AG04450 (cell line): ENCODE data around the gene FUT4. TPM values are rescaled to one million over a fixed set of nuclear protein-coding genes. Genes with fewer than 3 reads are reported as not detected.

Experiments used
- CTCF ChIA-PET: fragments of 300-600, 350-600 bp; formaldehyde crosslinking; extraction: SDS; loops from one replicate; lab custom pipeline; 2022; ENCODE audit warnings: antibody characterized with exemption, inconsistent platforms; lab: Charles Lee
- POLR2A ChIA-PET: fragments of 350-600 bp; formaldehyde crosslinking; extraction: SDS; loops from one replicate; lab custom pipeline; 2021; ENCODE audit warnings: antibody characterized with exemption, inconsistent platforms; lab: Yijun Ruan, JAX
- DNase-seq: peaks from one replicate; pipeline ENCODE4 v3.0.0-alpha.2; 2011; ENCODE audit warnings: low read depth, low spot score
- H3K27ac ChIP-seq: one replicate; pipeline ENCODE4 v1.5.1; 2012; ENCODE audit warnings: low read depth, low read length, control low read depth
- H3K27me3 ChIP-seq: one replicate; pipeline ENCODE4 v1.6.0; 2012; ENCODE audit warnings: low read length; ENCODE audit not compliant: control insufficient read depth, insufficient read depth
- H3K4me3 ChIP-seq: 2 replicates; pipeline ENCODE4 v1.5.1; 2011; ENCODE audit warnings: mild to moderate bottlenecking, low read depth, low read length, control low read depth
- H3K9me3 ChIP-seq: 2 replicates; pipeline ENCODE4 v1.5.1; 2012; ENCODE audit warnings: low read length; ENCODE audit not compliant: control insufficient read depth, insufficient read depth
- polyA minus RNA-seq: library from RNA; depleted of rRNA, polyadenylated mRNA; stranded (reverse); fragments of >200 nt; gene quantifications from 2 replicates; pipeline ENCODE4 v1.2.3, GENCODE V29; 2011; rRNA and poly(A)+ RNA removed
- polyA plus RNA-seq: library from polyadenylated mRNA; depleted of rRNA; stranded (reverse); fragments of >200 nt; gene quantifications from 2 replicates; pipeline ENCODE4 v1.2.3, GENCODE V29; 2011; rRNA removed
- TF ChIP-seq, protein P1 (sequence below): IDR thresholded peaks from 2 replicates; pipeline ENCODE4 v1.5.1; 2011; ENCODE audit warnings: low read depth, low read length, control low read depth, inconsistent platforms

Gene FUT4, protein sequence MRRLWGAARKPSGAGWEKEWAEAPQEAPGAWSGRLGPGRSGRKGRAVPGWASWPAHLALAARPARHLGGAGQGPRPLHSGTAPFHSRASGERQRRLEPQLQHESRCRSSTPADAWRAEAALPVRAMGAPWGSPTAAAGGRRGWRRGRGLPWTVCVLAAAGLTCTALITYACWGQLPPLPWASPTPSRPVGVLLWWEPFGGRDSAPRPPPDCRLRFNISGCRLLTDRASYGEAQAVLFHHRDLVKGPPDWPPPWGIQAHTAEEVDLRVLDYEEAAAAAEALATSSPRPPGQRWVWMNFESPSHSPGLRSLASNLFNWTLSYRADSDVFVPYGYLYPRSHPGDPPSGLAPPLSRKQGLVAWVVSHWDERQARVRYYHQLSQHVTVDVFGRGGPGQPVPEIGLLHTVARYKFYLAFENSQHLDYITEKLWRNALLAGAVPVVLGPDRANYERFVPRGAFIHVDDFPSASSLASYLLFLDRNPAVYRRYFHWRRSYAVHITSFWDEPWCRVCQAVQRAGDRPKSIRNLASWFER
- polyA plus RNA-seq (2.2 and 2.6 TPM in 2 replicates), polyA minus RNA-seq (2.3 and 3.5 TPM in 2 replicates)

DNA sequence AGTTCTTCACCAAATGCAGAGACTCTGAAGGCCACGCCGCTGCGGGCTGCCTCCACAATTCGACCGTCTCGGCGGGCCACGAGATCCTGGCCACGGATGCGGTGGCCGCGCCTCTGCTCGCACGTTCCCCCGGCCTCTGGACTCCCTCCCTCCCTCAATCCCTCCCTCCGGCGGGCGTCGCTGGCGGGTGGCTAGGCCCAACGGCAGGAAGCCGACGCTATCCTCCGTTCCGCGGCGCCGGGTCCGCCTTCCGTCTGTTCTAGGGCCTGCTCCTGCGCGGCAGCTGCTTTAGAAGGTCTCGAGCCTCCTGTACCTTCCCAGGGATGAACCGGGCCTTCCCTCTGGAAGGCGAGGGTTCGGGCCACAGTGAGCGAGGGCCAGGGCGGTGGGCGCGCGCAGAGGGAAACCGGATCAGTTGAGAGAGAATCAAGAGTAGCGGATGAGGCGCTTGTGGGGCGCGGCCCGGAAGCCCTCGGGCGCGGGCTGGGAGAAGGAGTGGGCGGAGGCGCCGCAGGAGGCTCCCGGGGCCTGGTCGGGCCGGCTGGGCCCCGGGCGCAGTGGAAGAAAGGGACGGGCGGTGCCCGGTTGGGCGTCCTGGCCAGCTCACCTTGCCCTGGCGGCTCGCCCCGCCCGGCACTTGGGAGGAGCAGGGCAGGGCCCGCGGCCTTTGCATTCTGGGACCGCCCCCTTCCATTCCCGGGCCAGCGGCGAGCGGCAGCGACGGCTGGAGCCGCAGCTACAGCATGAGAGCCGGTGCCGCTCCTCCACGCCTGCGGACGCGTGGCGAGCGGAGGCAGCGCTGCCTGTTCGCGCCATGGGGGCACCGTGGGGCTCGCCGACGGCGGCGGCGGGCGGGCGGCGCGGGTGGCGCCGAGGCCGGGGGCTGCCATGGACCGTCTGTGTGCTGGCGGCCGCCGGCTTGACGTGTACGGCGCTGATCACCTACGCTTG lies at the start of gene FUT4:
FUT4 (plus strand) TSS at position 227 of the 951 bp plus-strand sequence; CDS start at position 440, 213 bp downstream.
- Histone ChIP-seq H3K27me3 (no peaks in the 10 kb centered on the region), H3K9me3 (peaks cover 8% of the 10 kb centered on the region; the same call in 1 of the 2 replicates), H3K27ac (peak within 1 kb of the TSS; percentile 91), H3K4me3 (peak within 1 kb of the TSS; percentile 60)
- DNase-seq: peak; percentile 29
- ChIA-PET POLR2A (interaction anchor here (1.0 kb wide), 1 partner anchor 18 kb away, joined by 4 read pairs; no protein-coding TSS in a partner anchor), CTCF (interaction anchor here (0.6 to 1.3 kb wide), 2 partner anchors 24 to 39 kb away, joined by 3 to 6 read pairs; no protein-coding TSS in a partner anchor)
- TF ChIP-seq, protein P1, sequence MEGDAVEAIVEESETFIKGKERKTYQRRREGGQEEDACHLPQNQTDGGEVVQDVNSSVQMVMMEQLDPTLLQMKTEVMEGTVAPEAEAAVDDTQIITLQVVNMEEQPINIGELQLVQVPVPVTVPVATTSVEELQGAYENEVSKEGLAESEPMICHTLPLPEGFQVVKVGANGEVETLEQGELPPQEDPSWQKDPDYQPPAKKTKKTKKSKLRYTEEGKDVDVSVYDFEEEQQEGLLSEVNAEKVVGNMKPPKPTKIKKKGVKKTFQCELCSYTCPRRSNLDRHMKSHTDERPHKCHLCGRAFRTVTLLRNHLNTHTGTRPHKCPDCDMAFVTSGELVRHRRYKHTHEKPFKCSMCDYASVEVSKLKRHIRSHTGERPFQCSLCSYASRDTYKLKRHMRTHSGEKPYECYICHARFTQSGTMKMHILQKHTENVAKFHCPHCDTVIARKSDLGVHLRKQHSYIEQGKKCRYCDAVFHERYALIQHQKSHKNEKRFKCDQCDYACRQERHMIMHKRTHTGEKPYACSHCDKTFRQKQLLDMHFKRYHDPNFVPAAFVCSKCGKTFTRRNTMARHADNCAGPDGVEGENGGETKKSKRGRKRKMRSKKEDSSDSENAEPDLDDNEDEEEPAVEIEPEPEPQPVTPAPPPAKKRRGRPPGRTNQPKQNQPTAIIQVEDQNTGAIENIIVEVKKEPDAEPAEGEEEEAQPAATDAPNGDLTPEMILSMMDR: no peak

DNA sequence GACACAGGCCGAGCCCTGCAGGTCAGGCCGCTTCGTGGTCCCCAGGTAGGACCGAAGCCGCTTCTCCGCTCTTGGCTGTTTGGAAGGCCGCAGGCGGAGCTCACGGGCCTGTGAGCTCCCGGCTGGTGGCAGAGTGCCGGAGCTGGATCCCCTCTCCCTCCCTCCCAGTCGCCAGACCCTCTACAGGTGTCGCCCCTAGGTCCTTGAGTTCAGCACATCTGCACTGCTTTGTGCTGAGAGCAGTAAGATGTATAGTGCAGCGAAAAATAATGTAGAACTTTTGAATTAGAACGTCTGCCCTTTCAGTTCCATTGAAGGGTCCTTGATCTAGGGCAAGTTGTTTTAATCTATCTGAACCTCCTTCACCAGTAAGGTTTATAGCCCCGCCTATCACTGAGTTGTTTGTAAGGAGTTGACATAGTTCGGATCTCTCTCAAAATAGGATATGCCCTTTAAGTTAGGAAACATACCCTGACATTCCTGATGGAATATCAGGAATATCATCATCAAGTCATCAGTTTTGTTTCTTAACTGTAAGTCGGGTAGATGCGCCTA lies 49.5 kb upstream of the FUT4 start:
- ChIA-PET CTCF (interaction anchor here (0.5 to 4.4 kb wide), 2 partner anchors 573 to 599 kb away, joined by 3 to 22 read pairs; no protein-coding TSS in a partner anchor), POLR2A (no interaction called here)
- Histone ChIP-seq H3K9me3 (no peaks in the 10 kb centered on the region), H3K27ac (peak overlapping the region; percentile 91), H3K27me3 (no peaks in the 10 kb centered on the region), H3K4me3 (peak overlapping the region; percentile 88)
- TF ChIP-seq, protein P1: 0 out of 2 replicates have a peak, but pooled peaks have one; percentile 5
- no peak for DNase-seq

DNA sequence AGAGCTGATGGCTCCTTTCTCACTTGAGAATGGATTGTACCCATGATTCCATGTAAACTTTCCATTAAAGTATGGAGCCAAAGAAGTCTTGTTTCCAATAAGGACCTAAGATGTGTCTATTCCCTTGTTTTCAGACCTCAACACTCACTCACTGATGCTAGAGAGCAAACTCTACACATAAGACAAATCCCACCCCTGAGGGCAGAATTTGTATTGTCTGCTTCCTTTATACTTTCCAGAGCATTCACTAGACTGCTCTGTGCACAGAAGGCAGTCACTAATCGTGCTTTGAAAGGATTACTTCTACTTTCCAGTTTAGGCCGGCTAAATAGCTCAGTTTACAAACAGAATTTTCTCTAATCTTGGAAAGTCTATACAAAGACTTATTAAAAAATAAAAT lies 43.5 kb upstream of the FUT4 start:
- TF ChIP-seq, protein P1: no peak

DNA sequence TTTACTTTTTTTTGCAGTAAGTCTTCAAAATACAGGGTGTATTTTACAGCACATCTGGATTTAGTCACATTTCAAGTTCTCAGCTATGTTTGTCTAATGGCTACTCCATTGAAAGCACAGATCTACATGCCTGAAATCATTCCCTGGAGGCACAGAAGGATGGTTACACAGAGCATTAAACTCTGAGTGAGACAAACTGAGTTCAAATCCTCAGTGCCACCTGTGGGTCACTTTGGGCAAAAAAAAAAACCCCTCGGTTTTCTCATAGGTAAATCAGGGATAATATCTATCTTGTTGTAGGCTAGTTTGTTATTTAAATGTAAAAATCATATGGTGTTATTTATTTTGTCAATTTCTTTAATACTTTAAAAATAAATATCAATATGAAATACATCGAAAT lies 42.2 kb upstream of the FUT4 start:
- no peak for DNase-seq
- H3K27ac ChIP-seq: no peak overlapping the region
- TF ChIP-seq, protein P1: no peak
- H3K9me3 ChIP-seq: no peaks in the 10 kb centered on the region
- no peaks in the 10 kb centered on the region for H3K27me3 ChIP-seq
- ChIA-PET CTCF (interaction anchor here (0.6 to 4.4 kb wide), 10 partner anchors 15 to 654 kb away, joined by 3 to 79 read pairs (median 4); no protein-coding TSS in a partner anchor), POLR2A (no interaction called here)
- no peak overlapping the region for H3K4me3 ChIP-seq

More for the DNA sequence above, 43.5 kb upstream of the FUT4 start:
- no peaks in the 10 kb centered on the region for H3K27me3 ChIP-seq
- ChIA-PET CTCF (interaction anchor here (4.4 kb wide), 1 partner anchor 605 kb away, joined by 79 read pairs; no protein-coding TSS in a partner anchor), POLR2A (no interaction called here)
- no peak for DNase-seq
- H3K27ac ChIP-seq: no peak overlapping the region
- H3K9me3 ChIP-seq: no peaks in the 10 kb centered on the region
- no peak overlapping the region for H3K4me3 ChIP-seq
